DOHH2 (cell line): ENCODE data around the gene TAP2.
"Not testable (repeated sequence)": the region's sequence is repeated elsewhere in the genome, so short reads cannot be mapped to it uniquely, and the experiment has no call there.

Source experiments
- CTCF ChIP-seq: fragments of 200-600 bp; sonication (generic); IDR thresholded peaks from one replicate; pipeline ENCODE4 v1.5.1; 2014; ENCODE audit warnings: antibody characterized with exemption, mild to moderate bottlenecking, low read depth, low read length; ENCODE audit not compliant: poor library complexity, severe bottlenecking
- EZH2phosphoT487 ChIP-seq: fragments of 200-600 bp; sonication (generic); IDR thresholded peaks from 2 replicates; pipeline ENCODE4 v1.6.1; 2017; ENCODE audit warnings: borderline replicate concordance, mild to moderate bottlenecking, antibody characterized with exemption, low read length, moderate library complexity, mixed read lengths

GRCh38 chr6:32880962-32881361 lies 42.4 kb upstream of the TAP2 start:
- not testable (repeated sequence) for TF ChIP-seq CTCF, EZH2phosphoT487
